ENCODE measurements around the gene ADIPOR2. TPM values are rescaled to one million over a fixed set of nuclear protein-coding genes. Genes with fewer than 3 reads are reported as not detected.

The ADIPOR2 gene
- total and polyA plus RNA-seq, 11 donors = 17.7 to 52.5 (median 36.7) TPM

- no peak overlapping the region for H3K27ac ChIP-seq
- peaks cover 0 to 11% (median 7%) of the 10 kb centered on the region in 9 donors for H3K36me3 ChIP-seq
- TF ChIP-seq CTCF (IDR thresholded peaks at IDR 0.05) (no peak), POLR2A (IDR thresholded peaks at IDR 0.05) (no peak)
- no peaks in the 10 kb centered on the region for H3K27me3 ChIP-seq
- H3K4me3 ChIP-seq = no peak overlapping the region
- intact Hi-C loops (cut with DNase I) = loop anchor here in 2 of 10 donors (10.0 kb wide), 1 partner anchor 54 kb away; no protein-coding TSS in a partner anchor
- ATAC-seq = no peak
- peaks cover 0 to 11% (median 0%) of the 10 kb centered on the region in 12 donors for H3K4me1 ChIP-seq
- WGBS, 4 donors = 91 to 100% (median 99%) methylated on average over 1 of the region's 1 CpG
- no peak for DNase-seq
- H3K9me3 ChIP-seq = no peaks in the 10 kb centered on the region
Observed at GRCh38 chr12:1768615-1769014, 77.7 kb downstream of the ADIPOR2 start.

GRCh38 chr12:1769809-1770494 is 79.1 kb downstream of the ADIPOR2 start:
- ATAC-seq (no peak), DNase-seq (no peak)
- no peak overlapping the region for H3K27ac ChIP-seq
- H3K4me3 ChIP-seq = no peak overlapping the region
- no peaks in the 10 kb centered on the region for H3K9me3 ChIP-seq
- peaks cover 0 to 15% (median 7%) of the 10 kb centered on the region in 9 donors for H3K36me3 ChIP-seq
- peaks cover 0 to 19% (median 7%) of the 10 kb centered on the region in 12 donors for H3K4me1 ChIP-seq
- WGBS, 4 donors = 91 to 94% (median 92%) methylated on average over 8 of the region's 8 CpGs
- TF ChIP-seq CTCF (IDR thresholded peaks at IDR 0.05) (no peak), POLR2A (IDR thresholded peaks at IDR 0.05) (no peak)
- no peaks in the 10 kb centered on the region for H3K27me3 ChIP-seq
- intact Hi-C loops (cut with DNase I) = loop anchor here in 5 of 10 donors (5.0 to 10.0 kb wide), 4 partner anchors 45 to 78 kb away; partner anchors contain the start of gene ADIPOR2 (in 1 of the 5)

- no peak for DNase-seq
- Histone ChIP-seq H3K36me3 (peaks cover 0 to 19% (median 9%) of the 10 kb centered on the region in 9 donors), H3K4me1 (peaks cover 0 to 38% (median 20%) of the 10 kb centered on the region in 12 donors), H3K27me3 (no peaks in the 10 kb centered on the region), H3K9me3 (no peaks in the 10 kb centered on the region), H3K4me3 (no peak overlapping the region), H3K27ac (no peak overlapping the region)
- ATAC-seq = peak in 3 of 4 donors; percentile 48 to 81 (median 64)
- intact Hi-C loops (cut with DNase I) = loop anchor here in 3 of 10 donors (5.0 to 10.0 kb wide), 3 partner anchors 49 to 82 kb away; partner anchors contain the start of gene ADIPOR2 (in 1 of the 3)
- WGBS, 4 donors = 60 to 68% (median 65%) methylated on average over 4 of the region's 4 CpGs
- TF ChIP-seq POLR2A (IDR thresholded peaks at IDR 0.05) = no peak
- TF ChIP-seq CTCF (IDR thresholded peaks at IDR 0.05) = no peak
Observed at GRCh38 chr12:1773937-1774655, 83.2 kb downstream of the ADIPOR2 start.
